Retinal pigment epithelial cell (primary cell): ENCODE data around the gene KCNC2.

ENCODE experiments used
- DNase-seq: peaks from one replicate; pipeline ENCODE4 v3.0.0-alpha.2; 2010; ENCODE audit warnings: low read depth
- H3K4me3 ChIP-seq: 2 replicates; pipeline ENCODE4 v1.5.1; 2011; ENCODE audit warnings: mild to moderate bottlenecking, low read length, control low read depth, moderate library complexity
- TF ChIP-seq, protein P1 (sequence below): conservative IDR thresholded peaks from 2 replicates; pipeline ENCODE4 v1.5.1; 2011; ENCODE audit warnings: low read depth, low read length, control low read depth, inconsistent platforms

KCNC2 gene

DNA sequence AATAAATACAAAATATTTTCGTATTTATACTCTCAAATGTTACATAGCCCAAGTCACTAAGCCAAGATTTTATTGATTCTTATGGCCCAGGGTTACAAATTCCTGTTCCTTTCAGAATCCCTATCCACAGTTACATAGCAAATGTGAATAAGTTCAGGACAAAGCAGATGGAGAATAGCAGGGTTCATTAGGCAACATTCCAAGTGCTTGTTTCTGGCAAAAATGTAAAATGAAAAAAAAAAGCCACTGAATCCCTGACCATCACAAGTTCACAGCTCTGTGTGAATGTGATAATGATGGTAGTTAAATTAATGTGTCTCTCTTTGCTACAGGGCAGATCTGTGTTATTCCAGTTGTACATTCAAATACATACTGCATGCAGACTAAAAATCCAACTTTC, 74.6 kb downstream of the KCNC2 start:
- no peak for DNase-seq
- TF ChIP-seq, protein P1, sequence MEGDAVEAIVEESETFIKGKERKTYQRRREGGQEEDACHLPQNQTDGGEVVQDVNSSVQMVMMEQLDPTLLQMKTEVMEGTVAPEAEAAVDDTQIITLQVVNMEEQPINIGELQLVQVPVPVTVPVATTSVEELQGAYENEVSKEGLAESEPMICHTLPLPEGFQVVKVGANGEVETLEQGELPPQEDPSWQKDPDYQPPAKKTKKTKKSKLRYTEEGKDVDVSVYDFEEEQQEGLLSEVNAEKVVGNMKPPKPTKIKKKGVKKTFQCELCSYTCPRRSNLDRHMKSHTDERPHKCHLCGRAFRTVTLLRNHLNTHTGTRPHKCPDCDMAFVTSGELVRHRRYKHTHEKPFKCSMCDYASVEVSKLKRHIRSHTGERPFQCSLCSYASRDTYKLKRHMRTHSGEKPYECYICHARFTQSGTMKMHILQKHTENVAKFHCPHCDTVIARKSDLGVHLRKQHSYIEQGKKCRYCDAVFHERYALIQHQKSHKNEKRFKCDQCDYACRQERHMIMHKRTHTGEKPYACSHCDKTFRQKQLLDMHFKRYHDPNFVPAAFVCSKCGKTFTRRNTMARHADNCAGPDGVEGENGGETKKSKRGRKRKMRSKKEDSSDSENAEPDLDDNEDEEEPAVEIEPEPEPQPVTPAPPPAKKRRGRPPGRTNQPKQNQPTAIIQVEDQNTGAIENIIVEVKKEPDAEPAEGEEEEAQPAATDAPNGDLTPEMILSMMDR: no peak
- H3K4me3 ChIP-seq: no peak overlapping the region

- DNase-seq: no peak
- TF ChIP-seq, protein P1: no peak
- H3K4me3 ChIP-seq: no peak overlapping the region
Measured at GRCh38 chr12:75130811-75131210, 78.8 kb downstream of the KCNC2 start.

GRCh38 chr12:75129275-75129674, 80.4 kb downstream of the KCNC2 start:
- H3K4me3 ChIP-seq: no peak overlapping the region
- TF ChIP-seq, protein P1: no peak
- DNase-seq: no peak

DNA sequence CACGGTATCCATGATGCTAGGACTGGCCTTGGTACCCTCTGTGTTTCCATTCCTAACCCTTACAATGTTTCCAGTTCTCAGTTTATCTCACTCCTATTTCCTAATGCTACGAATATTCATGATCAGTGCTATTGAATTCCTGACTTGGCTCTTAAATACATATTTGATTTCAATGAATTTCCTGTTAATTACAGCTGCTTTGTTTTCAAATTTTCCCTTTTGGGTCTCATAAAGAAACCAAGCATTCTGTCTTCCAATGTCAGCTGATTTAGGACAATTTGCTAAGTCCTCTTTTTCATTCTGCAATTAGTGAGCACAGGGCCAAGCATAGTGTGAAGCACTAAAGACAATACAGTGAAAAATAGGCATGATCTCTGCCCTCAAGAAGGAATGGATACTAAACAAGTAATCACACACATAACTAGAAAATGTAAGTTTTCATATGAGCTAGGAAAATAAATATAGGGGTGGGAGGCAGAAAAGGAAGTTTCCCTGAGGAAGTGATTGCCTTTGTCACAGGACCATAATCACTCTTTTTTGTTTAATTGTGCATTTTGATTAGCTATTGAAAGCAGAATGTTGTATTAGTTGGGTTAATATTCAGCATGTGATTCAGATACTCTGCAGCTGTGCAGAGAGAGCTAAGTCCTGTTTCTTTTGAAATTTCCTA, 88.5 kb downstream of the KCNC2 start:
- DNase-seq: no peak
- TF ChIP-seq, protein P1: no peak
- H3K4me3 ChIP-seq: no peak overlapping the region

DNA sequence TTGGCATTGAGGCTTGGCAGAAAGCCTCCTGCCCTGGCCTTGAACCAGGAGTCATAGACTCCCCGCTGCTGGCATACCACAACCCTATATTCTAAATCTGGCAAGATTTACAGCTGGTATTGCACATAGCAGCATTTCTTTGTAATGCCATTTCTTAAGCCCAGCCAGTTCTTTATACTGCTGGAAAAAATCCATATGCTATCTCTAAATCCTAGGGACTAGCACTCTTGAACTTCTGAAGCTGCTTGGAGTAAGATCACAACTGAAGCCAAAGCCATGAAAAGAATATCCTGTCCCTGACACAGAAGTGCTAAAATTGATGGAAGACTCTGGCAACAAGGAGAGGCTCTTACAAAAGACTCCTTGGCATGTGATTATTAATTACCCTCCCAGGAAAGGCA, 89.3 kb downstream of the KCNC2 start:
- TF ChIP-seq, protein P1: no peak
- DNase-seq: no peak
- no peak overlapping the region for H3K4me3 ChIP-seq

- no peak overlapping the region for H3K4me3 ChIP-seq
- TF ChIP-seq, protein P1: no peak
- no peak for DNase-seq
Measured at GRCh38 chr12:75116646-75117198, 92.9 kb downstream of the KCNC2 start.

GRCh38 chr12:75115748-75116147, 93.9 kb downstream of the KCNC2 start:
- TF ChIP-seq, protein P1: no peak
- no peak for DNase-seq
- no peak overlapping the region for H3K4me3 ChIP-seq
